OCI-LY1 (cell line): ENCODE measurements around the gene FAM114A1.

Source experiments
- CTCF ChIP-seq: fragments of 200-600 bp; sonication (generic), shearing (Covaris generic); IDR thresholded peaks from 2 replicates; pipeline ENCODE4 v1.5.1; 2017; ENCODE audit warnings: mild to moderate bottlenecking, antibody characterized with exemption, low read length, moderate library complexity, mixed read lengths
- EZH2 ChIP-seq: fragments of 200-600 bp; sonication (generic), shearing (Covaris generic); IDR thresholded peaks from 2 replicates; pipeline ENCODE4 v1.8.0; 2017; ENCODE audit warnings: borderline replicate concordance, mixed run types, mild to moderate bottlenecking, antibody characterized with exemption, low read length, moderate library complexity, mixed read lengths

DNA sequence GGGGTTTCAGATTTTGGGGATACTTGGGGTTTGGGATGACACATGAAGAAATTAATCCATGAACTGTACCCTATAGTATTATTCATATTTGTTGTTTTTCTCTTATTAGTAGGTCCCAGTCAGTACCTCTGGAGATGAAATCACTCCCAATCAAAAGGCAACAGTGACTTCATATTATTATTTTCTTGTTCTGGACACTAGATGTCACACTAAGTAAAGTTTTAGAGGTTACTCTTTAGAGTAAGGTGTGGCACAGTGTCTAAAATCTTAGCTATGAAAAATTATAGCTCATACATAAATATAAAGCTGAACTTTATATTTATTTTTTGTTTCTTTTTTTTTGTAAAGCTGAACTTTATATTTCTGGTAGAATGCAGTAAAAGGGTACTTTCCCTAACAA, 35.1 kb downstream of the FAM114A1 start:
- TF ChIP-seq CTCF (peak; percentile 66), EZH2 (no peak)
